ENCODE measurements around the gene KRTAP4-2. TPM values are rescaled to one million over a fixed set of nuclear protein-coding genes. Genes with fewer than 3 reads are reported as not detected.
"Not testable (repeated sequence)": the region's sequence is repeated elsewhere in the genome, so short reads cannot be mapped to it uniquely, and the experiment has no call there.

The KRTAP4-2 gene
- total RNA-seq, 4 donors from 2014 or later, result not detected

- Histone ChIP-seq H3K9me3 (no peaks in the 10 kb centered on the region), H3K4me1 (no peaks in the 10 kb centered on the region), H3K36me3 (no peaks in the 10 kb centered on the region), H3K4me3 (replicated peaks in 1 of 3) (no peak overlapping the region), H3K27me3 (no peaks in the 10 kb centered on the region), H3K27ac (no peak overlapping the region)
- TF ChIP-seq POLR2A (IDR thresholded peaks at IDR 0.05) (no peak), CTCF (IDR thresholded peaks at IDR 0.05) (no peak)
- DNase-seq, result no peak
- 96 to 97% methylated on average over 2 of the region's 2 CpGs for WGBS, 2 donors
- intact Hi-C loops (cut with DNase I), result no loop called here
Measured at GRCh38 chr17:41147531-41148204, 30.4 kb downstream of the KRTAP4-2 start.

- DNase-seq, result no peak
- TF ChIP-seq POLR2A (IDR thresholded peaks at IDR 0.05) (no peak), CTCF (IDR thresholded peaks at IDR 0.05) (no peak)
- H3K4me1 ChIP-seq, result no peaks in the 10 kb centered on the region
- H3K27me3 ChIP-seq, result no peaks in the 10 kb centered on the region
- no peak overlapping the region for H3K27ac ChIP-seq
- H3K4me3 ChIP-seq (replicated peaks in 1 of 3), result no peak overlapping the region
- 91 to 94% methylated on average over 2 of the region's 2 CpGs for WGBS, 2 donors
- intact Hi-C loops (cut with DNase I), result no loop called here
- no peaks in the 10 kb centered on the region for H3K36me3 ChIP-seq
- no peaks in the 10 kb centered on the region for H3K9me3 ChIP-seq
Measured at GRCh38 chr17:41145261-41145660, 32.8 kb downstream of the KRTAP4-2 start.

- H3K4me3 ChIP-seq (replicated peaks in 1 of 3), result no peak overlapping the region
- H3K36me3 ChIP-seq, result no peaks in the 10 kb centered on the region
- H3K27ac ChIP-seq, result no peak overlapping the region
- no peaks in the 10 kb centered on the region for H3K27me3 ChIP-seq
- intact Hi-C loops (cut with DNase I), result no loop called here
- no peak for DNase-seq
- 87 to 91% methylated on average over 1 of the region's 1 CpG for WGBS, 2 donors
- H3K4me1 ChIP-seq, result no peaks in the 10 kb centered on the region
- TF ChIP-seq POLR2A (IDR thresholded peaks at IDR 0.05) (no peak), CTCF (IDR thresholded peaks at IDR 0.05) (no peak)
- H3K9me3 ChIP-seq, result no peaks in the 10 kb centered on the region
Measured at GRCh38 chr17:41144846-41145245, 33.2 kb downstream of the KRTAP4-2 start.

GRCh38 chr17:41141361-41141760 is 36.7 kb downstream of the KRTAP4-2 start:
- H3K4me1 ChIP-seq, result no peaks in the 10 kb centered on the region
- intact Hi-C loops (cut with DNase I), result no loop called here
- TF ChIP-seq CTCF (IDR thresholded peaks at IDR 0.05) (no peak), POLR2A (IDR thresholded peaks at IDR 0.05) (no peak)
- H3K27me3 ChIP-seq, result no peaks in the 10 kb centered on the region
- no peaks in the 10 kb centered on the region for H3K36me3 ChIP-seq
- H3K9me3 ChIP-seq, result no peaks in the 10 kb centered on the region
- H3K27ac ChIP-seq, result no peak overlapping the region
- DNase-seq, result no peak
- H3K4me3 ChIP-seq (replicated peaks in 1 of 3), result no peak overlapping the region

GRCh38 chr17:41140360-41141131 is 37.5 kb downstream of the KRTAP4-2 start, which contains the start of gene KRTAP4-6:
KRTAP4-6 (minus strand) TSS chr17:41140544; CDS start chr17:41140487, 57 bp downstream.
- Histone ChIP-seq H3K9me3 (no peaks in the 10 kb centered on the region), H3K27me3 (no peaks in the 10 kb centered on the region), H3K4me3 (replicated peaks in 1 of 3) (no peak within 1 kb of the TSS), H3K4me1 (no peaks in the 10 kb centered on the region), H3K27ac (no peak within 1 kb of the TSS), H3K36me3 (no peaks in the 10 kb centered on the region)
- intact Hi-C loops (cut with DNase I), result no loop called here
- 82 to 93% methylated on average over 5 to 6 of the region's 6 CpGs for WGBS, 2 donors
- TF ChIP-seq CTCF (IDR thresholded peaks at IDR 0.05) (no peak), POLR2A (IDR thresholded peaks at IDR 0.05) (no peak)
- no peak for DNase-seq

- WGBS, 2 donors, result 90 to 96% methylated on average over 10 to 11 of the region's 12 CpGs
- H3K9me3 ChIP-seq; H3K27me3 ChIP-seq; H3K4me3 ChIP-seq (replicated peaks in 1 of 3); intact Hi-C loops (cut with DNase I); H3K4me1 ChIP-seq; H3K36me3 ChIP-seq; DNase-seq; H3K27ac ChIP-seq: not testable (repeated sequence)
Measured at GRCh38 chr17:41139865-41140264, 38.2 kb downstream of the KRTAP4-2 start.
